ENCODE measurements around the gene PPFIBP2. TPM values are rescaled to one million over a fixed set of nuclear protein-coding genes. Genes with fewer than 3 reads are reported as not detected.

The PPFIBP2 gene
- total and polyA plus RNA-seq, 2 of the 13 experiments (the other 11 are each of a cell fraction or from before 2014, with no cell fraction given): 15.0 to 52.5 TPM

DNA sequence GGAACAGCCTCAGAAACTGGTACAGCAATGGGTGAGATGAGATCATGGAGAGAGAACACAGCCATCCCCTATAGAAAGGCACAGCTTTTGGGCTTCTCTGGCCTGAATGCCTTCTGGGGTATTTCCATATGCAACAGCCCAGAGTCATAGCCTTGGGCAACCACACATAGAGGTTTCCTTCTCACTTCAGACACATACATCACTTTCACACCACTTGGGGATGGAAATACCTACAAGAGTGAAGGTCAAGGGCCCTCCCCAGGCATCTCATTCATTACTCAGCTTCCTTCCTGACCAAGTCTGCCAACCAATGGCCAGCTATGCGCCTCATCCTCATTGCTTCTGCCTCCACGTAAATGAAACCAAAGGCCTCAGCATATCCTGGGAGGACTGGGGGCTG lies 46.1 kb upstream of the PPFIBP2 start:
- WGBS (ENCODE audit: low lambda C conversion rate): 0% methylated on average over 2 of the region's 2 CpGs
- FAIRE-seq: no peak
- no peak for ATAC-seq
- H3K9me3 ChIP-seq (ENCODE audit: low read length): no peaks in the 10 kb centered on the region
- H3K4me1 ChIP-seq (ENCODE audit: insufficient read depth, low read length): no peaks in the 10 kb centered on the region
- no peak overlapping the region for H2AFZ ChIP-seq (ENCODE audit: low read length)
- no peaks in the 10 kb centered on the region; a peak in 2 of 5 replicates for H3K27me3 ChIP-seq (ENCODE audit: control insufficient read depth in 1 of 2, insufficient read depth in 2 of 2, low read length in 2 of 2)
- no peaks in the 10 kb centered on the region for H3K36me3 ChIP-seq (replicated peaks in 1 of 2; ENCODE audit: control insufficient read depth in 1 of 2, insufficient read depth in 2 of 2, low read length in 2 of 2)
- in situ Hi-C loops (cut with HindIII; ENCODE audit: extremely low pct_ligation_motif_present, low pct_unique_long_range_greater_than_20kb): no loop called here
- BruUV-seq (replicated peaks): no TSS peak
- no peak for DNase-seq (ENCODE audit: low spot score)
- no peak overlapping the region for H3K9ac ChIP-seq (ENCODE audit: insufficient read depth, low read depth, low read length)
- TF ChIP-seq ZNF556 (CRISPR knock-in tag; IDR thresholded peaks at IDR 0.05; ENCODE audit: borderline replicate concordance) (no peak), JARID2 (CRISPR knock-in tag; IDR thresholded peaks at IDR 0.05; ENCODE audit: insufficient replicate concordance) (no peak), REPIN1 (CRISPR knock-in tag; IDR thresholded peaks at IDR 0.05; ENCODE audit: borderline replicate concordance, low read depth) (no peak), HDAC1 (CRISPR knock-in tag; IDR thresholded peaks at IDR 0.05) (no peak), TEAD3 (CRISPR knock-in tag; optimal IDR thresholded peaks at IDR 0.05; ENCODE audit: borderline replicate concordance) (no peak), ZIK1 (CRISPR knock-in tag; IDR thresholded peaks at IDR 0.05; ENCODE audit: borderline replicate concordance, low read depth) (no peak), ZNF205 (CRISPR knock-in tag; IDR thresholded peaks at IDR 0.05) (no peak), ZKSCAN1 (IDR thresholded peaks at IDR 0.05; ENCODE audit: low read length) (no peak), ARHGAP35 (CRISPR knock-in tag; IDR thresholded peaks at IDR 0.05; ENCODE audit: borderline replicate concordance) (no peak), ZNF746 (CRISPR knock-in tag; IDR thresholded peaks at IDR 0.05) (no peak), SP2 (CRISPR knock-in tag; IDR thresholded peaks at IDR 0.05) (no peak), SIN3A (IDR thresholded peaks at IDR 0.05; ENCODE audit: borderline replicate concordance, low read depth, low read length) (no peak), CHCHD3 (CRISPR knock-in tag; IDR thresholded peaks at IDR 0.05) (no peak), NFE2L1 (CRISPR knock-in tag; IDR thresholded peaks at IDR 0.05; ENCODE audit: borderline replicate concordance) (no peak)
- TF ChIP-seq, protein P1, sequence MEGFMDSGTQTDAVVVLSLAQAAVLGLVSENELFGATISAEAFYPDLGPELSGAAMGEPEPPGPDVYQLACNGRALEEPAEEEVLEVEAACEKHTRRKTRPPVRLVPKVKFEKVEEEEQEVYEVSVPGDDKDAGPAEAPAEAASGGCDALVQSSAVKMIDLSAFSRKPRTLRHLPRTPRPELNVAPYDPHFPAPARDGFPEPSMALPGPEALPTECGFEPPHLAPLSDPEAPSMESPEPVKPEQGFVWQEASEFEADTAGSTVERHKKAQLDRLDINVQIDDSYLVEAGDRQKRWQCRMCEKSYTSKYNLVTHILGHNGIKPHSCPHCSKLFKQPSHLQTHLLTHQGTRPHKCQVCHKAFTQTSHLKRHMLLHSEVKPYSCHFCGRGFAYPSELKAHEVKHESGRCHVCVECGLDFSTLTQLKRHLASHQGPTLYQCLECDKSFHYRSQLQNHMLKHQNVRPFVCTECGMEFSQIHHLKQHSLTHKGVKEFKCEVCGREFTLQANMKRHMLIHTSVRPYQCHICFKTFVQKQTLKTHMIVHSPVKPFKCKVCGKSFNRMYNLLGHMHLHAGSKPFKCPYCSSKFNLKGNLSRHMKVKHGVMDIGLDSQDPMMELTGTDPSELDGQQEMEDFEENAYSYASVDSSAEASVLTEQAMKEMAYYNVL (CRISPR knock-in tag; IDR thresholded peaks at IDR 0.05; ENCODE audit: borderline replicate concordance): no peak
- TF ChIP-seq, protein P2, sequence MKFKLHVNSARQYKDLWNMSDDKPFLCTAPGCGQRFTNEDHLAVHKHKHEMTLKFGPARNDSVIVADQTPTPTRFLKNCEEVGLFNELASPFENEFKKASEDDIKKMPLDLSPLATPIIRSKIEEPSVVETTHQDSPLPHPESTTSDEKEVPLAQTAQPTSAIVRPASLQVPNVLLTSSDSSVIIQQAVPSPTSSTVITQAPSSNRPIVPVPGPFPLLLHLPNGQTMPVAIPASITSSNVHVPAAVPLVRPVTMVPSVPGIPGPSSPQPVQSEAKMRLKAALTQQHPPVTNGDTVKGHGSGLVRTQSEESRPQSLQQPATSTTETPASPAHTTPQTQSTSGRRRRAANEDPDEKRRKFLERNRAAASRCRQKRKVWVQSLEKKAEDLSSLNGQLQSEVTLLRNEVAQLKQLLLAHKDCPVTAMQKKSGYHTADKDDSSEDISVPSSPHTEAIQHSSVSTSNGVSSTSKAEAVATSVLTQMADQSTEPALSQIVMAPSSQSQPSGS (CRISPR knock-in tag; IDR thresholded peaks at IDR 0.05): no peak
- TF ChIP-seq, protein P3, sequence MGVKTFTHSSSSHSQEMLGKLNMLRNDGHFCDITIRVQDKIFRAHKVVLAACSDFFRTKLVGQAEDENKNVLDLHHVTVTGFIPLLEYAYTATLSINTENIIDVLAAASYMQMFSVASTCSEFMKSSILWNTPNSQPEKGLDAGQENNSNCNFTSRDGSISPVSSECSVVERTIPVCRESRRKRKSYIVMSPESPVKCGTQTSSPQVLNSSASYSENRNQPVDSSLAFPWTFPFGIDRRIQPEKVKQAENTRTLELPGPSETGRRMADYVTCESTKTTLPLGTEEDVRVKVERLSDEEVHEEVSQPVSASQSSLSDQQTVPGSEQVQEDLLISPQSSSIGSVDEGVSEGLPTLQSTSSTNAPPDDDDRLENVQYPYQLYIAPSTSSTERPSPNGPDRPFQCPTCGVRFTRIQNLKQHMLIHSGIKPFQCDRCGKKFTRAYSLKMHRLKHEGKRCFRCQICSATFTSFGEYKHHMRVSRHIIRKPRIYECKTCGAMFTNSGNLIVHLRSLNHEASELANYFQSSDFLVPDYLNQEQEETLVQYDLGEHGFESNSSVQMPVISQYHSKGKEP (CRISPR knock-in tag; IDR thresholded peaks at IDR 0.05): no peak
- TF ChIP-seq, protein P4, sequence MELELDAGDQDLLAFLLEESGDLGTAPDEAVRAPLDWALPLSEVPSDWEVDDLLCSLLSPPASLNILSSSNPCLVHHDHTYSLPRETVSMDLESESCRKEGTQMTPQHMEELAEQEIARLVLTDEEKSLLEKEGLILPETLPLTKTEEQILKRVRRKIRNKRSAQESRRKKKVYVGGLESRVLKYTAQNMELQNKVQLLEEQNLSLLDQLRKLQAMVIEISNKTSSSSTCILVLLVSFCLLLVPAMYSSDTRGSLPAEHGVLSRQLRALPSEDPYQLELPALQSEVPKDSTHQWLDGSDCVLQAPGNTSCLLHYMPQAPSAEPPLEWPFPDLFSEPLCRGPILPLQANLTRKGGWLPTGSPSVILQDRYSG (CRISPR knock-in tag; IDR thresholded peaks at IDR 0.05): no peak
- no peak overlapping the region for H3K4me2 ChIP-seq (ENCODE audit: low read depth, low read length)
- intact Hi-C loops (cut with micrococcal nuclease; ENCODE audit: unreplicated experiment): no loop called here
- H3K27ac ChIP-seq (ENCODE audit: extremely low read length, insufficient read depth, low read length): no peak overlapping the region
- H3K4me3 ChIP-seq (replicated peaks in 1 of 3; ENCODE audit: insufficient read depth in 1 of 3, low read depth in 2 of 3, low read length in 3 of 3): no peak overlapping the region
- no peaks in the 10 kb centered on the region for H3K79me2 ChIP-seq (ENCODE audit: insufficient read depth, low read length)
- H4K20me1 ChIP-seq (ENCODE audit: insufficient read depth, low read length): no peaks in the 10 kb centered on the region
- POLR2A ChIA-PET: no interaction called here
- CTCF ChIA-PET (ENCODE audit: low intra/inter-chr PET ratio, low total read pairs): no interaction called here
